CD8-positive, alpha-beta memory T cell (primary cell): ENCODE data around the gene PTCH1. TPM values are rescaled to one million over a fixed set of nuclear protein-coding genes. Genes with fewer than 3 reads are reported as not detected.

Source experiments
- CTCF ChIA-PET: fragments of 350-600 bp; sonication (Branson Sonifier 250); formaldehyde crosslinking; loops from one replicate; lab custom pipeline; 2021; ENCODE audit warnings: antibody characterized with exemption; lab: Charles Lee
- POLR2A ChIA-PET: fragments of 350-600 bp; sonication (Branson Sonifier 250); formaldehyde crosslinking; loops from one replicate; lab custom pipeline; 2021; ENCODE audit warnings: antibody characterized with exemption; lab: Charles Lee
- DNase-seq, 5 donors: peaks; one replicate each; pipeline versions ENCODE4 v3.0.0 to v3.0.0-alpha.2; 2020 to 2022; ENCODE audit warnings: mixed read lengths in 1 of 5
- H3K27ac ChIP-seq: one replicate; pipeline ENCODE4 v1.7.0; 2013; ENCODE audit warnings: low read depth, mild to moderate bottlenecking, low read length, moderate library complexity
- H3K27me3 ChIP-seq: 2 replicates; pipeline ENCODE4 v1.7.0; 2013; ENCODE audit warnings: low read length, mild to moderate bottlenecking; ENCODE audit not compliant: insufficient read depth, poor library complexity, severe bottlenecking
- H3K36me3 ChIP-seq: 2 replicates; pipeline ENCODE4 v1.7.0; 2013; ENCODE audit warnings: mild to moderate bottlenecking, low read length, moderate library complexity; ENCODE audit not compliant: insufficient read depth
- H3K4me1 ChIP-seq: 2 replicates; pipeline ENCODE4 v1.7.0; 2013; ENCODE audit warnings: mild to moderate bottlenecking, low read length, moderate library complexity; ENCODE audit not compliant: insufficient read depth
- H3K4me3 ChIP-seq: 2 replicates; pipeline ENCODE4 v1.7.0; 2013; ENCODE audit warnings: mild to moderate bottlenecking, low read length
- H3K9me3 ChIP-seq: 2 replicates; pipeline ENCODE4 v1.7.0; 2013; ENCODE audit warnings: mild to moderate bottlenecking, low read length
- H3K27ac Mint-ChIP-seq, 8 donors: one replicate each; pipeline ENCODE4 v1.8.0; 2020 to 2021; ENCODE audit warnings: mixed read lengths in 8 of 8, mild to moderate bottlenecking in 6 of 8, inconsistent platforms in 3 of 8, moderate library complexity in 3 of 8
- H3K27me3 Mint-ChIP-seq, 2 donors: one replicate each; pipeline ENCODE4 v1.8.0; 2020 to 2021; ENCODE audit warnings: mixed read lengths in 2 of 2, mild to moderate bottlenecking in 1 of 2, moderate library complexity in 1 of 2
- H3K36me3 Mint-ChIP-seq, 3 donors: one replicate each; pipeline ENCODE4 v1.8.0; 2020 to 2021; ENCODE audit warnings: mixed read lengths in 3 of 3, inconsistent platforms in 1 of 3, mild to moderate bottlenecking in 1 of 3
- H3K4me1 Mint-ChIP-seq, 3 donors: one replicate each; pipeline ENCODE4 v1.8.0; 2020 to 2021; ENCODE audit warnings: mixed read lengths in 3 of 3, inconsistent platforms in 1 of 3, mild to moderate bottlenecking in 1 of 3
- H3K4me3 Mint-ChIP-seq, 7 donors: one replicate each; pipeline ENCODE4 v1.8.0; 2020 to 2021; ENCODE audit warnings: mixed read lengths in 7 of 7, mild to moderate bottlenecking in 6 of 7, moderate library complexity in 4 of 7, inconsistent platforms in 2 of 7
- H3K9me3 Mint-ChIP-seq, 5 donors: one replicate each; pipeline ENCODE4 v1.8.0; 2020 to 2022; ENCODE audit warnings: mixed read lengths in 5 of 5, mild to moderate bottlenecking in 3 of 5, moderate library complexity in 2 of 5, inconsistent platforms in 1 of 5
- polyA plus RNA-seq: library from polyadenylated mRNA; unstranded; fragments of 300-500 nt; fragmentation: Illumina TruSeq; gene quantifications from one replicate; pipeline ENCODE4 v1.2.3, GENCODE V29; 2021
- total RNA-seq, 2 experiments: library from RNA; stranded (reverse); gene quantifications; one replicate each; pipeline ENCODE4 v1.2.3, GENCODE V29; 2021

The PTCH1 gene
- total and polyA plus RNA-seq, 3 experiments from 2014 or later = 7.1 to 23.3 (median 7.9) TPM

DNA sequence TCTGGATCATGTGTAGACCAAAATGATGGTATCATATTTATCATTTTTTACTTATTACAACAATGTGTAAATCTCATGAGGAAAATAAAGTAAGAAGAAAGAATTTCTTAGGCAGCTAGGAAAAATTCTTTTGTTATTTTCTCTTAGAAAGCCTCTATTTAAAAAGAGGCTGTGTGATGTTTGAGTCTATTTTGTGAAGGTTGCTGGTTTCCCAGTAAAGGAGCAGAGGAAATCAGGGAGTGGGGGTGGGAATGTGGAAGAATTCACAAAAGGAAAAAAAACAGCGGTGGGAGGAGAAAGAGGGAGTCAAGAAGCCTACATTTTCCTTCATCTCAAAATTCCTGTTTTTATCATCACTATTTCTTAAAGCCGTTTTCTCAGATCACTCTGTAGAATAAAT is 20.1 kb downstream of the PTCH1 start:
- Mint-ChIP-seq H3K4me3 (peak overlapping the region in 1 of 7 donors; percentile 16), H3K27me3 (peaks cover 4 to 9% of the 10 kb centered on the region in 2 donors), H3K9me3 (no peaks in the 10 kb centered on the region), H3K27ac (peak overlapping the region in 1 of 8 donors; percentile 69), H3K4me1 (peaks cover 75 to 96% (median 90%) of the 10 kb centered on the region in 3 donors), H3K36me3 (peaks cover 0 to 2% (median 1%) of the 10 kb centered on the region in 3 donors)
- H3K9me3 ChIP-seq = no peaks in the 10 kb centered on the region
- no peak overlapping the region for H3K27ac ChIP-seq
- no peak overlapping the region for H3K4me3 ChIP-seq
- POLR2A ChIA-PET = no interaction called here
- no peak for DNase-seq
- H3K36me3 ChIP-seq = no peaks in the 10 kb centered on the region
- H3K27me3 ChIP-seq = no peaks in the 10 kb centered on the region
- H3K4me1 ChIP-seq = peaks cover 61% of the 10 kb centered on the region
- CTCF ChIA-PET = no interaction called here

DNA sequence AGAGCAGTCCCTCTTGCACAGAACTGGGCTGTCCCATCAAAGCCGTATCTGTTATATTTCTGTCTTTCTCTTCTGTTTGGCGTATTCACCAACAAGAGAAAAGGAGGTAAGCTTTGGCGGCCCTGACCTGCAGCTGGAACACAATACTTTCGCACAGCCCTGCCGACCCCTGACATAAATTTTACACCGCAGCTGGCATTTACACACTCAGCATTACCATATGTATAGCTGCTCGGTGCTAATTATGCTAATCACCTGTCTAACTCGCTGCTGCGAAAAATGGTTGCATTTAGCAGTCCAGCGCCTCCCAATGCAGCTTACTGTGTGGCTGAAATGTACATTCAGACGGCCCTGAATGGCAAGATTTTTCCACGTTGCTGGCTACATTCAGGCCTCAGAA is 20.8 kb downstream of the PTCH1 start:
- Histone ChIP-seq H3K27ac (no peak overlapping the region), H3K27me3 (no peaks in the 10 kb centered on the region), H3K9me3 (no peaks in the 10 kb centered on the region), H3K4me3 (no peak overlapping the region), H3K4me1 (peaks cover 65% of the 10 kb centered on the region), H3K36me3 (no peaks in the 10 kb centered on the region)
- Mint-ChIP-seq H3K4me1 (peaks cover 75 to 96% (median 90%) of the 10 kb centered on the region in 3 donors), H3K9me3 (no peaks in the 10 kb centered on the region), H3K4me3 (peak overlapping the region in 2 of 7 donors; percentile 90 to 93), H3K27ac (peak overlapping the region; percentile 41 to 99 (median 95)), H3K27me3 (peaks cover 4 to 7% of the 10 kb centered on the region in 2 donors), H3K36me3 (peaks cover 0 to 2% (median 1%) of the 10 kb centered on the region in 3 donors)
- ChIA-PET POLR2A (interaction anchor here (2.0 to 2.5 kb wide), 3 partner anchors 10 to 33 kb away, joined by 7 to 33 read pairs (median 8); no protein-coding TSS in a partner anchor), CTCF (interaction anchor here (1.3 to 1.9 kb wide), 2 partner anchors 13 to 33 kb away, joined by 4 to 9 read pairs; no protein-coding TSS in a partner anchor)
- DNase-seq = no peak

DNA sequence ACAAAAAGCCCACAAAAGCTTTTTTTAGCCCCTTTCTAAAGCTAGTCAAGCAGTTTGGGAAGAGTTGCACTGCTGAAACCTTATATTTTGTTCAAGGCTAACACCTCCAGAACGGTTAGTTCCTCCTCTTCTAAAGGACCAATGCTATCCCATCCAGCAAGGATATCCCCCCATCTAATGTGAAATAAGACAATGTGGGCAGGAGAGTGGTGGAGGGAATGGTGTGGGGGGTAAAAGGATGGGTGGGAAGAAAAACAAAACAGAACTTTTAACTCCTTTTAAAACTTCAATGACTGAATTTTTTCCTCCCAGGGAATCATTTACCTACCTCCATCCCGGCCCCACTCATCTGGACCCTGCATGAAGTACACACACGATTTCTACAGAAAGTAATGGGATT is 21.2 kb downstream of the PTCH1 start:
- H3K4me3 Mint-ChIP-seq = peak overlapping the region in 5 of 7 donors; percentile 85 to 94 (median 90)
- peaks cover 65% of the 10 kb centered on the region for H3K4me1 ChIP-seq
- no peaks in the 10 kb centered on the region for H3K27me3 ChIP-seq
- POLR2A ChIA-PET = interaction anchor here (1.4 to 2.5 kb wide), 5 partner anchors 8 to 33 kb away, joined by 3 to 33 read pairs (median 7); partner anchors contain the start of gene PTCH1
- peaks cover 4 to 7% of the 10 kb centered on the region in 2 donors for H3K27me3 Mint-ChIP-seq
- no peak overlapping the region for H3K27ac ChIP-seq
- peaks cover 0 to 2% (median 1%) of the 10 kb centered on the region in 3 donors for H3K36me3 Mint-ChIP-seq
- peaks cover 74 to 97% (median 92%) of the 10 kb centered on the region in 3 donors for H3K4me1 Mint-ChIP-seq
- H3K4me3 ChIP-seq = peak overlapping the region; percentile 8
- no peaks in the 10 kb centered on the region for H3K36me3 ChIP-seq
- CTCF ChIA-PET = interaction anchor here (1.1 to 2.6 kb wide), 5 partner anchors 8 to 32 kb away, joined by 4 to 14 read pairs (median 9); no protein-coding TSS in a partner anchor
- no peak for DNase-seq
- peak overlapping the region; percentile 49 to 99 (median 97) for H3K27ac Mint-ChIP-seq
- H3K9me3 Mint-ChIP-seq = no peaks in the 10 kb centered on the region
- no peaks in the 10 kb centered on the region for H3K9me3 ChIP-seq

DNA sequence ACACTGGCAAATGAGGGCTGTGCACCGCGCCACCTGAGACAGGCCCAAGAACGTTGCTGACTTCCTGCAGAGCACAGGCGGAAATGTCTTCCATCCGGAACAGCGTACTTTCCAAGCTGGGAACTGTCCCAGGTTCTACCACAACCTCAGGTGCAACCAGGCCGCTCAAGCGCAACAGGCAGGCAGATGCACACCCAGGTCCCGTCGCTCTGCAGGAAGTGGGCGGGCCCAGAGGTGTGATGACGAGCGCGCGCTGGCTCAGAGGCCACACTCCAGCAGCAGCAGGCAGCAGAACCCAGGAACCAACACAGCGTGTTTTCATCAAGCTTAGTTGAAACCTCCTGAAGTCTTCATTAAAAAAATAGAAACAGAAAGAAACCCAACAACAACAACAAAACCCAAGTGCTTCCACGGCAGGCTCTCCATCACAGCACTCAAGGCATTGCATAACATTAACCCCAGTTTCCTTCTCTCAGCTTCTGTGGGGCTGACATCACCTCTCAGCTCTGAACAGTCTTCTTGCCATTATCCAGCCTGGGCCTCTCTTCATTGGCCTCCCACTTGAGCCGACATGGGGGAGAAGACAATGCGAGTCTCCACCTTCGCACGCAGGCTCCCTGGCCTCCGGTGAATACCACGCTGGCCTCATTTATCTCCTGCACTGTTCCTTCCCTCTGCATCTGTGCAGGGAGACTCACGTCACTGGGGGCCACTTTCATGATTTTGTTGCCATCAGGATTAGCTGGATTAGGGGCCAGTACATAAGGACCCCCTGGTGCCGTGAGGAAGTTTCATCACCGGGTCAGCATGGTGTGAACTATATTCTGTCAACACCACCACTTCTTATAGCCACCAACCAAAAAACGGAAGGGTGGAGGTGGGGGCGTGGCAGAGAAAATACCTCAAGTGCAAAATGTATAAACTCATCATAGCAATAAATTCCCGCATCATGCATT is 22.1 kb downstream of the PTCH1 start:
- POLR2A ChIA-PET = interaction anchor here (0.6 to 2.5 kb wide), 9 partner anchors 9 to 69 kb away, joined by 3 to 33 read pairs (median 5); partner anchors contain the start of gene PTCH1
- peak; percentile 80 to 91 (median 88) for DNase-seq
- H3K4me3 Mint-ChIP-seq = peak overlapping the region; percentile 85 to 94 (median 90)
- peaks cover 73 to 94% (median 88%) of the 10 kb centered on the region in 3 donors for H3K4me1 Mint-ChIP-seq
- Histone ChIP-seq H3K4me3 (peak overlapping the region; percentile 75), H3K27ac (peak overlapping the region; percentile 77), H3K4me1 (peaks cover 65% of the 10 kb centered on the region), H3K36me3 (no peaks in the 10 kb centered on the region), H3K9me3 (no peaks in the 10 kb centered on the region), H3K27me3 (no peaks in the 10 kb centered on the region)
- peak overlapping the region; percentile 92 to 99 (median 97) for H3K27ac Mint-ChIP-seq
- CTCF ChIA-PET = interaction anchor here (0.7 to 2.6 kb wide), 7 partner anchors 9 to 32 kb away, joined by 3 to 14 read pairs (median 4); no protein-coding TSS in a partner anchor
- peaks cover 0 to 7% of the 10 kb centered on the region in 2 donors for H3K27me3 Mint-ChIP-seq
- H3K9me3 Mint-ChIP-seq = no peaks in the 10 kb centered on the region
- peaks cover 0 to 2% (median 0%) of the 10 kb centered on the region in 3 donors for H3K36me3 Mint-ChIP-seq

DNA sequence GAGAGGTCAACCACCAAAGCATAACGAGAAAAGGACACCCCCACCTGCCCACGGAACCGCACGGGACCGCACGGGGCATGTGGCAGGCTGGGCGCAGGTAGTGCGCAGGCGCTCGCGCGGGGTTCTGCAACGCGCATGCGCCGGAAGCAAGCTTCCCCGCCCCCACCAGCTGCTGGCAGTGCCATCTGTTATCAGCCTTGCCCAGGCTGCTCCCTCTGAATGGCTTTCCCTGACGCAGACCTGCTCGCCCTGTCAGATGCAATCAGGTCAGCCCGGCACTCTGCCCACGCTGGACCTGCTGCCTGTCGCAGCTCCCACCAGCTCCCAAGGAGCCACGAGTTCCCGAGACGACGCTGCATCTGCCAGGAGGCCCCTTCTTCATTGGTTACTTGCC is 22.8 kb downstream of the PTCH1 start:
- H3K36me3 Mint-ChIP-seq = peaks cover 0 to 2% (median 0%) of the 10 kb centered on the region in 3 donors
- H3K27ac Mint-ChIP-seq = peak overlapping the region; percentile 92 to 99 (median 97)
- Histone ChIP-seq H3K4me3 (peak overlapping the region; percentile 19), H3K9me3 (no peaks in the 10 kb centered on the region), H3K36me3 (no peaks in the 10 kb centered on the region), H3K27ac (no peak overlapping the region), H3K4me1 (peaks cover 65% of the 10 kb centered on the region), H3K27me3 (no peaks in the 10 kb centered on the region)
- peak overlapping the region; percentile 85 to 94 (median 90) for H3K4me3 Mint-ChIP-seq
- DNase-seq = peak in 2 of 5 donors; percentile 23 to 56
- H3K9me3 Mint-ChIP-seq = no peaks in the 10 kb centered on the region
- POLR2A ChIA-PET = interaction anchor here (0.6 to 2.5 kb wide), 7 partner anchors 9 to 31 kb away, joined by 3 to 33 read pairs (median 5); partner anchors contain the start of gene PTCH1
- CTCF ChIA-PET = interaction anchor here (1.1 to 2.6 kb wide), 4 partner anchors 13 to 31 kb away, joined by 3 to 14 read pairs (median 10); no protein-coding TSS in a partner anchor
- peaks cover 0 to 7% of the 10 kb centered on the region in 2 donors for H3K27me3 Mint-ChIP-seq
- H3K4me1 Mint-ChIP-seq = peaks cover 72 to 88% (median 81%) of the 10 kb centered on the region in 3 donors

DNA sequence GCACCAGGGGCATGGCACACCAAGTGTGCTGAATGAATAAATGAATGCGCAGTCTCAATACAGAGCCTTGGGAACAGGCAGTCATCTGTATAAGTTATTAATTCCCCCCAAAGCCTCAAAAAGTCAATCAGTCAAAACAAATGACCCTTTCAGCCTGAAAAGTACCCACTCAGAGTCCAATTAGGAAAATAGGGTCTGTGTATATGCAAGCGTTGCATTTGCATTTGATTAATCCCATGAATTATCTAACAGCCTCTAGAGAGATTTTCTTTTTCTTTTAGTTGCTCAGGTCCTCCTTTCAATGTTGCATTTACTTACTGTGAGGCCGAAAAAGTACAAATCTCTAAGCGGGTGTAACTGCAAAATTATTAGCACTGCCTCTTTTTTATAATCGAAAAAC is 23.4 kb downstream of the PTCH1 start:
- peaks cover 65% of the 10 kb centered on the region for H3K4me1 ChIP-seq
- Mint-ChIP-seq H3K27me3 (peaks cover 0 to 7% of the 10 kb centered on the region in 2 donors), H3K27ac (peak overlapping the region in 6 of 8 donors; percentile 42 to 96 (median 76)), H3K4me3 (peak overlapping the region; percentile 41 to 93 (median 52)), H3K4me1 (peaks cover 71 to 87% (median 77%) of the 10 kb centered on the region in 3 donors), H3K36me3 (peaks cover 0 to 4% (median 0%) of the 10 kb centered on the region in 3 donors), H3K9me3 (no peaks in the 10 kb centered on the region)
- no peaks in the 10 kb centered on the region for H3K36me3 ChIP-seq
- H3K27ac ChIP-seq = no peak overlapping the region
- H3K9me3 ChIP-seq = no peaks in the 10 kb centered on the region
- ChIA-PET POLR2A (interaction anchor here (2.3 kb wide), 1 partner anchor 18 kb away, joined by 8 read pairs; no protein-coding TSS in a partner anchor), CTCF (interaction anchor here (0.9 to 2.6 kb wide), 3 partner anchors 13 to 18 kb away, joined by 3 to 14 read pairs (median 10); no protein-coding TSS in a partner anchor)
- no peak for DNase-seq
- no peak overlapping the region for H3K4me3 ChIP-seq
- no peaks in the 10 kb centered on the region for H3K27me3 ChIP-seq

DNA sequence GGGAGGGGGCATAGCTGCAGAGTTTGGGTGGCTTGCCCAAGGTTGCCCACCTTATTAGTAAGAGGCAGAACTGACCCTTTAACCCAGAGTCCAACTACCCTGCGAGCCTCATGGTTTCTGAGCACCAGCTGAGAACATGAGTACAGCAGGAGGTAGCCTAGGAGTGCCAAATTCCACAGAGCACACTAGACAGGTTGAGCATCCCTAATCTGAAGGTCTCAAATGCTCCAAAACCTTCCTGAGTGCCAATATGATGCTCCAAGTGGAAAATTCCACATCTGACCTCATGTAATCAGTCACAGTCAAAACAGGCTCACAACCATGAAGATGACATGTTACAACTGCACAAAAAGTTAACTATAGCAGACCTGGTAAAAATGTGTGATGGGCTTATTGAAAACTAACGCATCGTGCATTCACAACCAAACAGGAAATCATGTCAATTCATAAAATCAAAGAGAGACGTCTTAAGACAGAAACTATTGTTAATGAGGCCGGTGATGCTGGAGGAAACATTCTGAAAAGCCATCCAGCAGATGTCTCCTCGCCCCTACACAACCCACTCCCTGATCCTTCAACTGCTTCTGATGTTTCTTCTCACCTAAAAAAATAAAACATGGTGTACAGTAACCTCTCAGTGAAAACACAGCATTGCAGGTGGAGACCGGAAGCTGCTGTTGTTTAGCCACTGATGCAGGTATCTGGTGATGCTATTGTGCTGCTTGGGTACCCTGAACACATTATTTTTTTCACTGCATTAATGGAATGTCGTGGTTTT is 25.0 kb downstream of the PTCH1 start:
- Histone ChIP-seq H3K36me3 (no peaks in the 10 kb centered on the region), H3K9me3 (no peaks in the 10 kb centered on the region), H3K27me3 (no peaks in the 10 kb centered on the region), H3K4me1 (peaks cover 54% of the 10 kb centered on the region), H3K4me3 (no peak overlapping the region), H3K27ac (no peak overlapping the region)
- H3K27ac Mint-ChIP-seq = peak overlapping the region; percentile 9 to 89 (median 44)
- H3K4me3 Mint-ChIP-seq = peak overlapping the region; percentile 7 to 93 (median 53)
- ChIA-PET POLR2A (no interaction called here), CTCF (interaction anchor here (0.8 kb wide), 2 partner anchors 8 to 29 kb away, joined by 3 read pairs; no protein-coding TSS in a partner anchor)
- peaks cover 0 to 4% (median 0%) of the 10 kb centered on the region in 3 donors for H3K36me3 Mint-ChIP-seq
- H3K27me3 Mint-ChIP-seq = peaks cover 0 to 3% of the 10 kb centered on the region in 2 donors
- H3K9me3 Mint-ChIP-seq = no peaks in the 10 kb centered on the region
- peaks cover 60 to 84% (median 77%) of the 10 kb centered on the region in 3 donors for H3K4me1 Mint-ChIP-seq
- DNase-seq = peak in 1 of 5 donors; percentile 40
